ENCODE measurements around the gene ADAM10.

- TF ChIP-seq CTCF (conservative IDR thresholded peaks at IDR 0.05; ENCODE audit: low read depth, low read length) (no peak), BHLHE40 (IDR thresholded peaks at IDR 0.05; ENCODE audit: low read depth, low read length) (no peak), POLR2A (IDR thresholded peaks at IDR 0.05; ENCODE audit: low read depth, low read length) (no peak), ELK1 (IDR thresholded peaks at IDR 0.05; ENCODE audit: borderline replicate concordance, low read depth, low read length) (no peak), USF2 (IDR thresholded peaks at IDR 0.05; ENCODE audit: low read depth, low read length) (no peak), RCOR1 (IDR thresholded peaks at IDR 0.05; ENCODE audit: insufficient replicate concordance, low read length) (no peak)
Observed at GRCh38 chr15:58548308-58549012, 201.0 kb downstream of the ADAM10 start.
